Endodermal cell (in vitro differentiated cells): ENCODE results near the gene TM4SF18. TPM values are rescaled to one million over a fixed set of nuclear protein-coding genes. Genes with fewer than 3 reads are reported as not detected.

ENCODE experiments used
- DNase-seq: peaks from one replicate; pipeline ENCODE4 v3.0.0-alpha.2; 2017
- H3K27ac ChIP-seq: 2 replicates; pipeline ENCODE4 v1.5.1; 2013; ENCODE audit warnings: mild to moderate bottlenecking, low read depth, low read length, moderate library complexity
- H3K27me3 ChIP-seq: 2 replicates; pipeline ENCODE4 v1.6.1; 2013; ENCODE audit warnings: mild to moderate bottlenecking, low read length, moderate library complexity; ENCODE audit not compliant: insufficient read depth, control insufficient read depth, poor library complexity, severe bottlenecking
- H3K36me3 ChIP-seq: 2 replicates; pipeline ENCODE4 v1.7.0; 2013; ENCODE audit warnings: mild to moderate bottlenecking, low read length, moderate library complexity; ENCODE audit not compliant: control insufficient read depth, insufficient read depth
- H3K4me1 ChIP-seq: one replicate; pipeline ENCODE4 v1.7.0; 2013; ENCODE audit warnings: low read length; ENCODE audit not compliant: control insufficient read depth, insufficient read depth
- H3K4me3 ChIP-seq: 2 replicates; pipeline ENCODE4 v1.5.1; 2013; ENCODE audit warnings: mild to moderate bottlenecking, low read length, moderate library complexity
- H3K9ac ChIP-seq: 2 replicates; pipeline ENCODE4 v1.6.1; 2013; ENCODE audit warnings: mild to moderate bottlenecking, low read length, moderate library complexity; ENCODE audit not compliant: poor library complexity, severe bottlenecking; ENCODE audit errors: extremely low read depth
- H3K9me3 ChIP-seq: 2 replicates; pipeline ENCODE4 v1.6.1; 2013; ENCODE audit warnings: mild to moderate bottlenecking, low read length, moderate library complexity; ENCODE audit not compliant: control insufficient read depth
- H3K27ac Mint-ChIP-seq: 2 replicates; pipeline ENCODE4 v1.8.0; 2020; ENCODE audit warnings: mixed read lengths
- H3K27me3 Mint-ChIP-seq: 2 replicates; pipeline ENCODE4 v1.8.0; 2021; ENCODE audit warnings: mild to moderate bottlenecking, mixed read lengths; ENCODE audit not compliant: insufficient read depth
- H3K36me3 Mint-ChIP-seq: 2 replicates; pipeline ENCODE4 v1.8.0; 2020; ENCODE audit warnings: low read depth, mixed read lengths
- H3K4me1 Mint-ChIP-seq: 2 replicates; pipeline ENCODE4 v1.8.0; 2020; ENCODE audit warnings: mixed read lengths
- H3K4me3 Mint-ChIP-seq: 2 replicates; pipeline ENCODE4 v1.8.0; 2020; ENCODE audit warnings: mild to moderate bottlenecking, moderate library complexity, mixed read lengths
- H3K9me3 Mint-ChIP-seq: 2 replicates; pipeline ENCODE4 v1.8.0; 2020; ENCODE audit warnings: mild to moderate bottlenecking, mixed read lengths
- WGBS, 2 experiments: methylation state at CpG; one replicate each; pipeline versions ENCODE4 v1.1.5 to v1.1.7; 2013; ENCODE audit warnings: missing lambda C conversion rate in 2 of 2, mixed read lengths in 1 of 2; ENCODE audit not compliant: insufficient coverage in 1 of 2, insufficient read length in 1 of 2; 5-methylcytosine and 5-hydroxymethylcytosine counted together
- total RNA-seq, 2 donors: library from RNA; stranded (reverse); fragmentation: NEBNext Ultra II Directional in 1 of 2; extraction: Animal tissue kit (Norgen Biotek cat#: 25700) in 1 of 2; gene quantifications; 2 replicates in 1 of 2; 3 replicates in 1 of 2; pipeline ENCODE4 v1.2.1, GENCODE V29; 2021
- TF ChIP-seq, protein P1 (sequence below): fragments of 200-600 bp; sonication (generic); conservative IDR thresholded peaks from 2 replicates; pipeline ENCODE4 v1.5.0; 2021; ENCODE audit warnings: antibody characterized with exemption, mild to moderate bottlenecking

TM4SF18 gene
- total RNA-seq, 2 donors from 2014 or later, result 0.58 to 0.62 TPM

DNA sequence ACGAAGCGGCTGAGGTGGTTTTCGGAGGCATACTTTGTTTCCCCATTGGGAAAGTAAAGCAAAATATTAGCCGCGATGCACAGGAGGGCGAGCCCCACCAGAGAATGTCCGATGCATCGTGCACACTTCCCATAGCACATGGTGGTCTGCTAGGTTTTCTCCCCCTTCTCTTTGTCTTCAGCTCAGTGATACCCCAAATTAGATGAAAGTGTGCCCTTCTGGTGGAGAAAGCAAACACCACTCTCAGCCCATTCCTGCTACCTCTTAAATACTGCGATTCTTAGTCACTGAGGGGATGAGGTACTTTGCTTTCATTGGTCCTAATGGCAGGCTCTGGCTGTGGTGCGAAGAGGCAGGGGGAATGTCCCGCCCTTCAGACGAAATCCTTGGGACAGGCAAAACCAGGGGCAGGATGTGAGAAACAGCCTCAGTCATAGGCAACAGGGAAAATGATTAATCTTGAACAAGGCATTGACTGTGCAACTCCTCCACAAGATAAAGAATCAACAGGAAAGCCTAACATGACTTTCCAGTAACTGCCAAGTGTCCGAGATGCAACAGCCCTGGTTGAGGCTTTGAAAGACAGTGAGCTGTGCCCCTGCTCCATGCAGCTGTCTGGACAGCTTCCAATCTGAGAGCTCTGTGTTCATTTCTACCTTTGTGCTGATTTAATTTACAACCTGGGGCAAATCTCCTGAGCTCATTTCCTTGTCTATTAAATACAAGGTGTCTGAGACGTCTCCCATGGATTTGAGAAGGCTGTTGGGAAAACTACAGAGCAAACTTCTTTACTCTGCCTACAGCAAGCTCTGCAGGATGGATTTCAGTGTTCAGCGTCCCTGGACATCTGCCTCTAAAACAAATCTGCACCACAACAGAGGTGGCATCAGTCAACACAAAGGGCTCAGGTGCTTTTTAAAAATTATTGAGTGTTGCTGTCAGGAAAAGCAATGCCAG, 44.2 kb upstream of the TM4SF18 start, which contains the start of gene TM4SF1:
Gene TM4SF1 (minus strand): TSS at position 242 of the 957 bp plus-strand sequence. CDS start 102 bp downstream, at position 140.
- Histone ChIP-seq H3K4me1 (peaks cover 9% of the 10 kb centered on the region), H3K4me3 (no peak within 1 kb of the TSS), H3K36me3 (no peaks in the 10 kb centered on the region), H3K9ac (no peak within 1 kb of the TSS), H3K27me3 (peaks cover 24% of the 10 kb centered on the region), H3K9me3 (peaks cover 14% of the 10 kb centered on the region), H3K27ac (no peak within 1 kb of the TSS)
- H3K27ac Mint-ChIP-seq, result no peak within 1 kb of the TSS
- H3K27me3 Mint-ChIP-seq, result peaks cover 24% of the 10 kb centered on the region
- peak; percentile 65 for DNase-seq
- H3K4me3 Mint-ChIP-seq, result no peak within 1 kb of the TSS
- H3K4me1 Mint-ChIP-seq, result peaks cover 4% of the 10 kb centered on the region
- H3K9me3 Mint-ChIP-seq, result peaks cover 25% of the 10 kb centered on the region
- H3K36me3 Mint-ChIP-seq, result no peaks in the 10 kb centered on the region
- TF ChIP-seq, protein P1, sequence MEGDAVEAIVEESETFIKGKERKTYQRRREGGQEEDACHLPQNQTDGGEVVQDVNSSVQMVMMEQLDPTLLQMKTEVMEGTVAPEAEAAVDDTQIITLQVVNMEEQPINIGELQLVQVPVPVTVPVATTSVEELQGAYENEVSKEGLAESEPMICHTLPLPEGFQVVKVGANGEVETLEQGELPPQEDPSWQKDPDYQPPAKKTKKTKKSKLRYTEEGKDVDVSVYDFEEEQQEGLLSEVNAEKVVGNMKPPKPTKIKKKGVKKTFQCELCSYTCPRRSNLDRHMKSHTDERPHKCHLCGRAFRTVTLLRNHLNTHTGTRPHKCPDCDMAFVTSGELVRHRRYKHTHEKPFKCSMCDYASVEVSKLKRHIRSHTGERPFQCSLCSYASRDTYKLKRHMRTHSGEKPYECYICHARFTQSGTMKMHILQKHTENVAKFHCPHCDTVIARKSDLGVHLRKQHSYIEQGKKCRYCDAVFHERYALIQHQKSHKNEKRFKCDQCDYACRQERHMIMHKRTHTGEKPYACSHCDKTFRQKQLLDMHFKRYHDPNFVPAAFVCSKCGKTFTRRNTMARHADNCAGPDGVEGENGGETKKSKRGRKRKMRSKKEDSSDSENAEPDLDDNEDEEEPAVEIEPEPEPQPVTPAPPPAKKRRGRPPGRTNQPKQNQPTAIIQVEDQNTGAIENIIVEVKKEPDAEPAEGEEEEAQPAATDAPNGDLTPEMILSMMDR, result no peak
- 89 to 96% methylated on average over 12 to 15 of the region's 15 CpGs for WGBS, 2 experiments

DNA sequence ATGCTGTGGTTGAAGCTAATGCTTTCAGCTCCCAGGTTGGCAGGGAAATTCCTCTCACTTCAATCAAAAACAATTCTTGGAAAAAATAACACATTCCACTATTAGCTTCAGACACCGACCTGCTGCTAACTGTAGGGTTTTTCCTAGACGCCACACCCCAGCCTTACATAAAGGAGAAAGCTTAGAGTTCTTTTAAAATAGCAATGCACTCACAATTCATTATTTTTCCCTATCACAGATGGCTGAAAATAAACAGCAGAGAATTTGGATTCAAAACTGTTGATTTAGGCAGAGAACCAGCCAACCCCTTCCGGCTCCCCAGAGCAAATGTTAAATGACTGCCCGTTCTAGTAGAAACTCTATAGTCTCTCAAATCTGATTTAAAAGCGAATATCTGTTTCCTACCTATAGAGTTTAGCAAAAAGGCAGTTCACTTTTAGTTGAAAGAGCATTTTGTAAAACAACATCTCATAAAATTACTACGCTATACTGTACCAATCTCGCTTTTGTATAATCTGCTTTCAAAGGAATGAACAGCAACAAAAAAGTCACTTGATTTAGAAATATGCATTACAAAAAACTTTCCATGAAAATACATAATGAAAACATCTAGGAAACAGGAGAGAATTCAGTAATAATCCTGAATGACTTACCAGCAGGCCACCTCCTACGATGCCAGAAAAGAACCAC, 43.4 kb upstream of the TM4SF18 start:
- H3K4me3 Mint-ChIP-seq, result no peak overlapping the region
- H3K9me3 ChIP-seq, result peaks cover 14% of the 10 kb centered on the region
- peaks cover 24% of the 10 kb centered on the region for H3K27me3 Mint-ChIP-seq
- H3K27me3 ChIP-seq, result peaks cover 24% of the 10 kb centered on the region
- H3K4me1 Mint-ChIP-seq, result peaks cover 4% of the 10 kb centered on the region
- no peak overlapping the region for H3K9ac ChIP-seq
- no peaks in the 10 kb centered on the region for H3K36me3 Mint-ChIP-seq
- no peak overlapping the region for H3K4me3 ChIP-seq
- 88 to 92% methylated on average over 4 to 8 of the region's 8 CpGs for WGBS, 2 experiments
- H3K27ac Mint-ChIP-seq, result no peak overlapping the region
- peaks cover 9% of the 10 kb centered on the region for H3K4me1 ChIP-seq
- TF ChIP-seq, protein P1, result no peak
- DNase-seq, result no peak
- H3K27ac ChIP-seq, result no peak overlapping the region
- no peaks in the 10 kb centered on the region for H3K36me3 ChIP-seq
- peaks cover 24% of the 10 kb centered on the region for H3K9me3 Mint-ChIP-seq

DNA sequence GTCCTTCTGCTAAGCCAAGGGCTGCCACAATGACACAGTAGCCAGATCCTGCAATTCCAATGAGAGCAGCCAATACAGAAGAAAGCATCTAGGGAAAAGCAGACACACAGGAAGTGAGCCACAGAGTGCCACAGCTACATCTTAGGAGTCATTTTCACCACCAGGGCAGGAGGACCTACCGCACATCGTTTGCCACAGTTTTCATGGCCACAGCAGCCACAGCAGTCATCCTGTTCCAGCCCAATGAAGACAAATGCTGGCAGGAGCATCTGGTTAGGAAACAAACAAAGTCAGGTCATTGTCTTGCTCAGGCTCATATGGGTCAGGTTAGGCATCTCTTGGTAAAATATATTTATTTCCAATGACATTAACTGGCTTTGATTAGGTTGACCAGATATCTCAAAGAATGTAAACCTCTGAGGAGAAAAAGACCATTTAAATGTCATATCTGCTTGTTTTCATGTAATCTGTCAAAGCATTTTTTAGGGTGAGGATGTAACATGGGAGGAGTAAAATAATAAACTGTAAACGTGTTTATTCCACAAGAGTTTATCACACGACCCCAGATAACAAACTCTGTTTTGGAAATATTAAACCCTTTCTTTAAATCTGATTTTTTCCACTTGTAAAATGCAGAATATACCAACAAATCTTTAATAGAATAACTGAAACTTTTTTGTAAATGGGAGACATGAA, 42.2 kb upstream of the TM4SF18 start:
- 90 to 95% methylated on average over 3 to 4 of the region's 4 CpGs for WGBS, 2 experiments
- H3K4me1 Mint-ChIP-seq, result peaks cover 6% of the 10 kb centered on the region
- H3K36me3 Mint-ChIP-seq, result no peaks in the 10 kb centered on the region

More for the DNA sequence above, 42.2 kb upstream of the TM4SF18 start:
- H3K27ac Mint-ChIP-seq, result no peak overlapping the region
- Histone ChIP-seq H3K27ac (no peak overlapping the region), H3K9me3 (peaks cover 9% of the 10 kb centered on the region), H3K4me3 (no peak overlapping the region), H3K27me3 (peaks cover 24% of the 10 kb centered on the region), H3K4me1 (peaks cover 9% of the 10 kb centered on the region), H3K36me3 (no peaks in the 10 kb centered on the region), H3K9ac (no peak overlapping the region)
- H3K9me3 Mint-ChIP-seq, result peaks cover 14% of the 10 kb centered on the region
- DNase-seq, result no peak
- peaks cover 24% of the 10 kb centered on the region for H3K27me3 Mint-ChIP-seq
- H3K4me3 Mint-ChIP-seq, result no peak overlapping the region
- TF ChIP-seq, protein P1, result no peak
